Testis (tissue), 2 donors: ENCODE data around the gene PRUNE2.

Source experiments
- POLR2A ChIP-seq: fragments of 450-650 bp; IDR thresholded peaks from one replicate; pipeline ENCODE4 v1.6.1; 2017; ENCODE audit warnings: antibody characterized with exemption, mild to moderate bottlenecking, moderate library complexity
- TF ChIP-seq, protein P1 (sequence below), 3 experiments: fragments of 450-650 bp in 2 of 3; fragments of 200-600 bp in 1 of 3; sonication (generic) in 1 of 3; IDR thresholded peaks; one replicate each; pipeline ENCODE4 v1.5.1; 2016 to 2019; ENCODE audit warnings: antibody characterized with exemption in 3 of 3, mild to moderate bottlenecking in 2 of 3, moderate library complexity in 1 of 3

DNA sequence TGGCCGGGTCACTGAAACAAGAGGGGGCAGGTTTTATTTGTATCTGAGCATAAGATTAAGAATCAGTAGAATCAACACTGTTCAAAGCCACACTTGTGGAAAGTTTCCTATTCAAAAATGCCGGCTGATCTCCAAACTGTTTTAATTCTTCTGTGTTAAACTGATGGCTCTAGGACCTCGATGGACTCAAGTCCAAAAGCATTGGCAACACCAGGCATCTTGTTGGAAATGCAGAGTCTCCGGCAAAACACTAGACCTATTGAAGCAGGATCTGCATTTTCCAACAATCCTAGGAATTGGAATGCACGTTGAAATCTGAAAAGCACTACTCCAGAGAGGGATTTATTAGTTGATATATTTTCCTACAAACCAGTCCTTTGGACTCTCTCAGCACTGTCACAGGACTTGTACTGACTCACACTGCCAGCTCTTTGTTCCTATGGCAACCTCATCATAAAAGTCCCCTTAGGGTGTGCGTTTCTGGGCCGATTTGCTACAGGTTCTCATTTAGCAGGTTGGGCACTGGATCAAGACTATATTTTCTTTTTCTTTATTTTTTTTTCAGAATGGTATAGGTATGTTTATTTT, 189.7 kb downstream of the PRUNE2 start:
- no peak for TF ChIP-seq POLR2A
- TF ChIP-seq, protein P1, sequence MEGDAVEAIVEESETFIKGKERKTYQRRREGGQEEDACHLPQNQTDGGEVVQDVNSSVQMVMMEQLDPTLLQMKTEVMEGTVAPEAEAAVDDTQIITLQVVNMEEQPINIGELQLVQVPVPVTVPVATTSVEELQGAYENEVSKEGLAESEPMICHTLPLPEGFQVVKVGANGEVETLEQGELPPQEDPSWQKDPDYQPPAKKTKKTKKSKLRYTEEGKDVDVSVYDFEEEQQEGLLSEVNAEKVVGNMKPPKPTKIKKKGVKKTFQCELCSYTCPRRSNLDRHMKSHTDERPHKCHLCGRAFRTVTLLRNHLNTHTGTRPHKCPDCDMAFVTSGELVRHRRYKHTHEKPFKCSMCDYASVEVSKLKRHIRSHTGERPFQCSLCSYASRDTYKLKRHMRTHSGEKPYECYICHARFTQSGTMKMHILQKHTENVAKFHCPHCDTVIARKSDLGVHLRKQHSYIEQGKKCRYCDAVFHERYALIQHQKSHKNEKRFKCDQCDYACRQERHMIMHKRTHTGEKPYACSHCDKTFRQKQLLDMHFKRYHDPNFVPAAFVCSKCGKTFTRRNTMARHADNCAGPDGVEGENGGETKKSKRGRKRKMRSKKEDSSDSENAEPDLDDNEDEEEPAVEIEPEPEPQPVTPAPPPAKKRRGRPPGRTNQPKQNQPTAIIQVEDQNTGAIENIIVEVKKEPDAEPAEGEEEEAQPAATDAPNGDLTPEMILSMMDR (IDR thresholded peaks at IDR 0.05) = no peak
